Activated B cell treated with CpG ODN at 0.5 μM for 24 hours (primary cell): ENCODE measurements around the gene PTPN5. TPM values are rescaled to one million over a fixed set of nuclear protein-coding genes. Genes with fewer than 3 reads are reported as not detected.

ENCODE experiments used
- ATAC-seq: fragments of 200-7000 bp; cut with Tn5 transposase; one replicate; pipeline ENCODE4 v1.10.0; 2021; ENCODE audit warnings: low read depth, mild to moderate bottlenecking, moderate library complexity
- CTCF ChIA-PET: fragments of 350-600 bp; sonication (Branson Sonifier 250); formaldehyde crosslinking; loops from one replicate; lab custom pipeline; 2021; ENCODE audit warnings: antibody characterized with exemption; lab: Charles Lee
- POLR2A ChIA-PET: fragments of 350-600 bp; sonication (Branson Sonifier 250); formaldehyde crosslinking; loops from one replicate; lab custom pipeline; 2021; ENCODE audit warnings: antibody characterized with exemption; lab: Charles Lee
- DNase-seq: peaks from one replicate; pipeline ENCODE4 v3.0.0; 2022
- H3K27ac Mint-ChIP-seq: one replicate; pipeline ENCODE4 v1.8.0; 2020; ENCODE audit warnings: mixed read lengths
- H3K27me3 Mint-ChIP-seq: one replicate; pipeline ENCODE4 v1.8.0; 2021; ENCODE audit warnings: mixed read lengths
- H3K36me3 Mint-ChIP-seq: one replicate; pipeline ENCODE4 v1.8.0; 2021; ENCODE audit warnings: low read depth, mixed read lengths
- H3K4me1 Mint-ChIP-seq: one replicate; pipeline ENCODE4 v1.8.0; 2021; ENCODE audit warnings: mixed read lengths
- H3K4me3 Mint-ChIP-seq: one replicate; pipeline ENCODE4 v1.8.0; 2020; ENCODE audit warnings: mild to moderate bottlenecking, mixed read lengths
- H3K9me3 Mint-ChIP-seq: one replicate; pipeline ENCODE4 v1.8.0; 2020; ENCODE audit warnings: mixed read lengths
- CTCF ChIP-seq: fragments of 200-600 bp; IDR thresholded peaks from one replicate; pipeline ENCODE4 v1.8.0; 2022; ENCODE audit warnings: antibody characterized with exemption, mild to moderate bottlenecking
- intact Hi-C: fragments of 100-400 bp; cut with micrococcal nuclease; formaldehyde crosslinking; loops from one replicate; pipeline ENCODE4 v1.15.1; 2024
- total RNA-seq: library from RNA; stranded (reverse); gene quantifications from 2 replicates; pipeline ENCODE4 v1.2.3, GENCODE V29; 2022

The PTPN5 gene
- total RNA-seq, 1 donor from 2014 or later: not detected

GRCh38 chr11:18790883-18791206 is 753 bp downstream of the PTPN5 start:
- Mint-ChIP-seq H3K36me3 (no peaks in the 10 kb centered on the region), H3K4me3 (no peak overlapping the region), H3K27ac (no peak overlapping the region), H3K9me3 (no peaks in the 10 kb centered on the region), H3K4me1 (no peaks in the 10 kb centered on the region), H3K27me3 (peaks cover 30% of the 10 kb centered on the region)
- ChIA-PET CTCF (no interaction called here), POLR2A (no interaction called here)
- DNase-seq: no peak
- intact Hi-C loops: no loop called here
- no peak for TF ChIP-seq CTCF
- no peak for ATAC-seq

GRCh38 chr11:18789942-18790341 is 1.7 kb downstream of the PTPN5 start:
- Mint-ChIP-seq H3K4me1 (no peaks in the 10 kb centered on the region), H3K27ac (no peak overlapping the region), H3K27me3 (peaks cover 30% of the 10 kb centered on the region), H3K9me3 (no peaks in the 10 kb centered on the region), H3K4me3 (no peak overlapping the region), H3K36me3 (no peaks in the 10 kb centered on the region)
- ATAC-seq: no peak
- intact Hi-C loops: no loop called here
- DNase-seq: no peak
- TF ChIP-seq CTCF: no peak
- ChIA-PET POLR2A (no interaction called here), CTCF (no interaction called here)

GRCh38 chr11:18785411-18785810 is 6.2 kb downstream of the PTPN5 start:
- POLR2A ChIA-PET: no interaction called here
- H3K4me3 Mint-ChIP-seq: no peak overlapping the region
- H3K36me3 Mint-ChIP-seq: no peaks in the 10 kb centered on the region
- no peaks in the 10 kb centered on the region for H3K4me1 Mint-ChIP-seq
- ATAC-seq (no peak), DNase-seq (no peak)
- no peaks in the 10 kb centered on the region for H3K9me3 Mint-ChIP-seq
- H3K27ac Mint-ChIP-seq: no peak overlapping the region
- CTCF ChIA-PET: no interaction called here
- no peak for TF ChIP-seq CTCF
- intact Hi-C loops: no loop called here
- H3K27me3 Mint-ChIP-seq: peaks cover 17% of the 10 kb centered on the region

GRCh38 chr11:18780896-18781295 is 10.7 kb downstream of the PTPN5 start:
- POLR2A ChIA-PET: no interaction called here
- ATAC-seq: no peak
- intact Hi-C loops: no loop called here
- CTCF ChIA-PET: no interaction called here
- no peak for TF ChIP-seq CTCF
- peaks cover 8% of the 10 kb centered on the region for H3K27me3 Mint-ChIP-seq
- DNase-seq: no peak
- H3K27ac Mint-ChIP-seq: no peak overlapping the region
- H3K36me3 Mint-ChIP-seq: no peaks in the 10 kb centered on the region
- H3K4me3 Mint-ChIP-seq: no peak overlapping the region
- H3K9me3 Mint-ChIP-seq: no peaks in the 10 kb centered on the region
- H3K4me1 Mint-ChIP-seq: no peaks in the 10 kb centered on the region

GRCh38 chr11:18780329-18780728 is 11.3 kb downstream of the PTPN5 start:
- no peaks in the 10 kb centered on the region for H3K9me3 Mint-ChIP-seq
- peaks cover 8% of the 10 kb centered on the region for H3K27me3 Mint-ChIP-seq
- no peaks in the 10 kb centered on the region for H3K4me1 Mint-ChIP-seq
- intact Hi-C loops: no loop called here
- H3K4me3 Mint-ChIP-seq: no peak overlapping the region
- no peak overlapping the region for H3K27ac Mint-ChIP-seq
- no peak for TF ChIP-seq CTCF
- ChIA-PET CTCF (interaction anchor here (0.7 to 1.5 kb wide), 2 partner anchors 15 to 308 kb away, joined by 3 to 4 read pairs; no protein-coding TSS in a partner anchor), POLR2A (no interaction called here)
- DNase-seq: no peak
- ATAC-seq: no peak
- no peaks in the 10 kb centered on the region for H3K36me3 Mint-ChIP-seq
